Activated CD4-positive, alpha-beta T cell treated with anti-CD3 and anti-CD28 coated beads, Interleukin-2, Interleukin-4, amounts not matched to agents 100 ng/mL and 50 ng/mL, durations not matched to agents 16 hours and 8 hours (primary cell): ENCODE data around the gene BRINP3.

Source experiments
- DNase-seq: peaks from one replicate; pipeline ENCODE4 v3.0.0-alpha.2; 2020; ENCODE audit warnings: low spot score

Gene BRINP3

GRCh38 chr1:190104961-190105360 lies 372.7 kb downstream of the BRINP3 start:
- DNase-seq, result no peak

- no peak for DNase-seq
These were observed 374.8 kb downstream of the BRINP3 start for GRCh38 chr1:190102757-190103326.

- no peak for DNase-seq
These were observed 375.9 kb downstream of the BRINP3 start for GRCh38 chr1:190101756-190102155.

DNA sequence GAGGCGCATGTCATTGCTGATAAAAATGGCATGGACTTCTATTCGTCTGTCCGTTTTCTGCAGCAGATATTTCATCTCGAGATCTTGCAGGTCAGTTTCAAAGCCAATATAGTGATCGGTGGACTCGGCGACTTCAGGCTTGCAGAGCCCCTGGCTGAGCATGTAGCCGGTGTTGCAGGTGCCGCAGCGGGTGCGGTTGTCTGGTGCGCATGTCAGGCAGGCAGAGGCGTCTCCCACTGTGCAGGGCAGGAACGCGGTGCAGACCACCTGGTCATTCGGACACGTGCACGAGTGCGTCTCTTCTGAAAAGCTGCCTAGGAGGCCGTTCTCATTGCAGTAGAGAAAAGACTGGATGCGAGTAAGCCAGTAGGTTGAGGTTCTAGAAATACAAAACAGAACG lies 378.9 kb downstream of the BRINP3 start:
- no peak for DNase-seq

GRCh38 chr1:190098107-190098506 lies 379.6 kb downstream of the BRINP3 start:
- no peak for DNase-seq

DNA sequence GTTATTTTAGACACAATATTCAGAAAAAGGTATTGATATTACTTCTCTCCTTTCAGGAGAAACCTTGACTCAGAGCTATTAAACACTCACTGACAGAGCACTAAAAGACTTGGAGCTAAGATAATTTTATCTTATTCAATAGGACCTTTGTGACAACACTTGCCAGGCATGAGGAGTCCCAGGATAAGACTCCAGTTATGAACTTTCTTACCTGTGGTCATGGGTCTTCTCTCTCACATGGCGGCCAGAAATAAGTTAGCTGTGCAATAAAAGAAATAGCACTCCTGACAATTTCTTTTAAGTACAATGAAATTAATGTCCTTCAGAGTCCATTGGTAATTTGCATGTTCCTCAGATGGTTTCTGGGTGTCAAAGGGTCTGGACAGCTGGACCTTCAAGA lies 382.1 kb downstream of the BRINP3 start:
- DNase-seq, result no peak

GRCh38 chr1:190084552-190084951 lies 393.1 kb downstream of the BRINP3 start:
- DNase-seq, result no peak

- DNase-seq, result no peak
These were observed 409.4 kb downstream of the BRINP3 start for GRCh38 chr1:190068304-190068703.

- peak; percentile 12 for DNase-seq
These were observed 410.1 kb downstream of the BRINP3 start for GRCh38 chr1:190067592-190067991.

- DNase-seq, result no peak
These were observed 411.7 kb downstream of the BRINP3 start for GRCh38 chr1:190066011-190066410.

DNA sequence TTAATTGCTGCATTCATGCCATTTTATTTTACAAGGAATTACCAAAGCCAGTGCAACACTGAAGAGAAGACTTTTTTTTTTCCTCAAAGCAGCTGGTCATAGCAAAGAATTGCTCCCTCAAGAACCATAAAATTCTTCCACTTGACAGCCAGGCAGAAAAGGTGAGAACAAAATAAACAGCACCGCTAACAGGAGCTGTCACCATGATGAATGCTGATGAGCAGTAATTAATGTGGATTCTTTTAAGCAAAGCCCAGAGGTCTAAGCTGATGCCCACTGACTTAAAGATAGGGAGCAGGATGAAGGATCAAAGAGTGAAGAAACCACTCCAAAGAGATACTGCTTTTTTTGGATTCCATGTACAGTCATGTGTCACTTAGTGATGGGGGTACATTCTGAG lies 428.4 kb downstream of the BRINP3 start:
- DNase-seq, result no peak
